Transverse colon (tissue), 4 donors: Measurements from ENCODE around the gene IL36B. TPM values are rescaled to one million over a fixed set of nuclear protein-coding genes. Genes with fewer than 3 reads are reported as not detected.

Experiments used
- DNase-seq: peaks from one replicate; pipeline ENCODE4 v3.0.0-alpha.2; 2019
- H3K27ac ChIP-seq, 4 donors: fragments of 200-600 bp; sonication (generic); 2 replicates each; pipeline ENCODE4 v1.5.1; 2016 to 2018; ENCODE audit warnings: inconsistent platforms in 4 of 4
- H3K27me3 ChIP-seq: fragments of 200-600 bp; sonication (generic); 2 replicates; pipeline ENCODE4 v1.5.1; 2017; ENCODE audit warnings: inconsistent platforms
- H3K36me3 ChIP-seq, 4 donors: fragments of 200-600 bp; sonication (generic); 2 replicates each; pipeline ENCODE4 v1.5.1; 2017 to 2019; ENCODE audit warnings: inconsistent platforms in 4 of 4
- H3K4me1 ChIP-seq, 4 donors: fragments of 200-600 bp; sonication (generic); 2 replicates each; pipeline ENCODE4 v1.5.1; 2017 to 2020; ENCODE audit warnings: inconsistent platforms in 4 of 4
- H3K4me3 ChIP-seq, 4 donors: fragments of 200-600 bp; sonication (generic); 1 replicate in 1 of 4; 2 replicates in 3 of 4; pipeline versions ENCODE4 v1.5.1 to v1.6.1; 2017 to 2019; ENCODE audit warnings: inconsistent platforms in 4 of 4
- H3K9me3 ChIP-seq, 2 donors: fragments of 200-600 bp; sonication (generic); 2 replicates each; pipeline ENCODE4 v1.5.1; 2017 to 2019; ENCODE audit warnings: inconsistent platforms in 2 of 2
- CTCF ChIP-seq, 5 experiments: fragments of 200-600 bp in 3 of 5; fragments of 450-650 bp in 2 of 5; sonication (generic) in 3 of 5; IDR thresholded peaks; 1 replicate in 2 of 5; 2 replicates in 3 of 5; pipeline ENCODE4 v1.5.1; 2016 to 2017; ENCODE audit warnings: antibody characterized with exemption in 5 of 5, inconsistent platforms in 3 of 5, mild to moderate bottlenecking in 2 of 5, moderate library complexity in 1 of 5
- EP300 ChIP-seq: sonication (generic); formaldehyde crosslinking; IDR thresholded peaks from one replicate; pipeline ENCODE4 v1.6.1; 2017; ENCODE audit warnings: antibody characterized with exemption, low read depth
- POLR2A ChIP-seq: fragments of 450-650 bp; IDR thresholded peaks from one replicate; pipeline ENCODE4 v1.6.1; 2016; ENCODE audit warnings: antibody characterized with exemption, mild to moderate bottlenecking, moderate library complexity
- POLR2AphosphoS5 ChIP-seq, 3 donors: sonication (generic); formaldehyde crosslinking; IDR thresholded peaks; one replicate each; pipeline ENCODE4 v1.6.1; 2016; ENCODE audit warnings: antibody characterized with exemption in 3 of 3
- WGBS, 2 donors: methylation state at CpG; one replicate each; pipeline ENCODE4 v1.1.5; 2018; ENCODE audit warnings: low coverage in 1 of 2; 5-methylcytosine and 5-hydroxymethylcytosine counted together
- in situ Hi-C, 4 donors: fragments of 200-750 bp; cut with MboI; loops; one replicate each; pipeline versions ENCODE4 v1.15.0 to v1.15.1; 2017; ENCODE audit warnings: low sequenced_read_pairs in 3 of 4, low pct_ligation_motif_present in 1 of 4, low pct_unique_long_range_greater_than_20kb in 1 of 4
- intact Hi-C: fragments of 100-400 bp; cut with DNase I; formaldehyde crosslinking; loops from one replicate; pipeline ENCODE4 v1.15.1; 2023; ENCODE audit warnings: low total_unique reads
- total RNA-seq, 4 donors: library from RNA; depleted of rRNA; stranded (reverse); fragments of >200 nt; gene quantifications; one replicate each; pipeline ENCODE4 v1.1.0, GENCODE V29; 2016

IL36B gene
- total RNA-seq, 4 donors from 2014 or later, result not detected

- intact Hi-C loops, result no loop called here
- in situ Hi-C loops, result no loop called here
- 32 to 60% methylated on average over 1 of the region's 1 CpG for WGBS, 2 donors
- no peak for DNase-seq
- Histone ChIP-seq H3K27ac (no peak overlapping the region), H3K4me3 (no peak overlapping the region), H3K27me3 (no peaks in the 10 kb centered on the region), H3K4me1 (peaks cover 0 to 4% (median 0%) of the 10 kb centered on the region in 4 donors), H3K36me3 (no peaks in the 10 kb centered on the region), H3K9me3 (no peaks in the 10 kb centered on the region)
- TF ChIP-seq POLR2AphosphoS5 (IDR thresholded peaks at IDR 0.05) (no peak), CTCF (IDR thresholded peaks at IDR 0.05) (no peak), EP300 (no peak), POLR2A (no peak)
Measured at GRCh38 chr2:113077921-113078320, 25.3 kb upstream of the IL36B start.

DNA sequence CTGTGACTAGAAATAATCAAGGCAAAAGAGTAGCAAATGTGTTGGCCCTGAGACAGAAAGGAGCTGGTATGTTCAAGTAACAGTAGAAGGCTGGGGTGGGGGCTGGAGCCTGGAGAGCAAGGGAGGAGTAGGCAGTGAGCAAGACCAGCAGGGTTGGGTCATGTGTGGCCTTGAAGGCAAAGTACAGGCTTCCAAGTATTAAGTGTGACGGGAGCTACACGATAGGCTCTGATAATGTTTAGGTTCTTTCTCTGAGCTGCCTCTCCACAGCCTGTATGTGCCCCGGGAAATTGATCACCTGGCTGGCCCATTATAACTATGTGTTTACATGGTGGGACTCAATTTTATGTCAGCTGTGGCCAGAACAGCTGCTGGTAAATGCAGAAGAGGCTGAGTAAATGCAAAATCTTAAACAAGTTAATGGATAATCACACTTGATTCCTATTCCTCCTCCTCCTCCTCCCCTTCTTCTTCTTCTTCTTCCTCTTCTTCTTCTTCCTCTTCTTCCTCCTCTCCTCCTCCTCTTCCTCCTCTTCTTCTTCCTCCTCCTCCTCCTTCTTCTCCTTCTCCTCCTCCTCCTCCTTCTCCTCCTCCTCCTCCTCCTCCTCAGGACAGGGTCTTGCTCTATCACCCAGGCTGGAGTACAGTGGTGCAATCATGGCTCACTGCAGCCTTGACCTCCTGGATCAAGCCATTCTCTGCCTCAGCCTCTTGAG, 24.4 kb upstream of the IL36B start:
- intact Hi-C loops, result no loop called here
- DNase-seq, result no peak
- no peak for TF ChIP-seq CTCF (IDR thresholded peaks at IDR 0.05)
- TF ChIP-seq POLR2AphosphoS5 (IDR thresholded peaks at IDR 0.05), result no peak
- no peak for TF ChIP-seq EP300
- no peak for TF ChIP-seq POLR2A
- WGBS, 2 donors, result 72% methylated on average over 3 of the region's 3 CpGs; no CpG with 5 or more reads in 1 of the 2 donors
- no peaks in the 10 kb centered on the region for H3K9me3 ChIP-seq
- peaks cover 0 to 4% (median 0%) of the 10 kb centered on the region in 4 donors for H3K4me1 ChIP-seq
- no peak overlapping the region for H3K27ac ChIP-seq
- H3K27me3 ChIP-seq, result no peaks in the 10 kb centered on the region
- no peaks in the 10 kb centered on the region for H3K36me3 ChIP-seq
- in situ Hi-C loops, result no loop called here
- no peak overlapping the region for H3K4me3 ChIP-seq

DNA sequence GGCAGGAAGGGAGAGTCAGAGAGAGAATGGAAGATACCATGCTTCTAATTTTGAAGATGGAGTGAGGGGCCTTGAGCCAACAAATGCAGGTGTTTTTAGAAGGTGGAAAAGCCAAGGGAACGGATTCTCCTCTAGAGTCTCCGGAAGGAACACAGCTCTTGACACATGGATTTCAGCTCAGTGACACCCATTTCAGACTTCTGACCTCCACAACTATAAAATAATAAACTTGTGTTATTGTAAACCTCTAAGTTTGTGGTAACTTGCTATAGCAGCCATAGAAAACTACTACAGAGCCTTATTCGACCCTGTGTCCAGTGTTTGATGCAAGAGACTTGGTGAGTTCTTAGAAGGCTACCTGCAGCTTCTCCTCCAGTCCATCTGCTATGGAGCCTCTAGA, 22.9 kb upstream of the IL36B start:
- H3K27ac ChIP-seq, result no peak overlapping the region
- DNase-seq, result no peak

GRCh38 chr2:113075030-113075429, 22.4 kb upstream of the IL36B start:
- H3K4me1 ChIP-seq, result peaks cover 0 to 4% (median 0%) of the 10 kb centered on the region in 4 donors
- no peaks in the 10 kb centered on the region for H3K9me3 ChIP-seq
- no peak overlapping the region for H3K27ac ChIP-seq
- in situ Hi-C loops (no loop called here), intact Hi-C loops (no loop called here)
- TF ChIP-seq EP300 (no peak), POLR2A (no peak), CTCF (IDR thresholded peaks at IDR 0.05) (no peak), POLR2AphosphoS5 (IDR thresholded peaks at IDR 0.05) (no peak)
- no peaks in the 10 kb centered on the region for H3K36me3 ChIP-seq
- 73% methylated on average over 5 of the region's 5 CpGs; no CpG with 5 or more reads in 1 of the 2 donors for WGBS, 2 donors
- H3K27me3 ChIP-seq, result no peaks in the 10 kb centered on the region
- DNase-seq, result no peak
- no peak overlapping the region for H3K4me3 ChIP-seq

More for the DNA sequence above, 22.9 kb upstream of the IL36B start:
- 74 to 80% methylated on average over 1 to 3 of the region's 3 CpGs for WGBS, 2 donors
- no peaks in the 10 kb centered on the region for H3K27me3 ChIP-seq
- no peak overlapping the region for H3K4me3 ChIP-seq
- no peak for TF ChIP-seq POLR2AphosphoS5 (IDR thresholded peaks at IDR 0.05)
- no peak for TF ChIP-seq EP300
- no peak for TF ChIP-seq POLR2A
- no peak for TF ChIP-seq CTCF (IDR thresholded peaks at IDR 0.05)
- H3K4me1 ChIP-seq, result peaks cover 0 to 4% (median 0%) of the 10 kb centered on the region in 4 donors
- intact Hi-C loops (no loop called here), in situ Hi-C loops (no loop called here)
- H3K9me3 ChIP-seq, result no peaks in the 10 kb centered on the region
- H3K36me3 ChIP-seq, result no peaks in the 10 kb centered on the region
